ENCODE measurements around the gene DNAJB9. TPM values are rescaled to one million over a fixed set of nuclear protein-coding genes. Genes with fewer than 3 reads are reported as not detected.

Gene DNAJB9
- total RNA-seq, 4 donors from 2014 or later: 28.5 to 136 (median 56.6) TPM

GRCh38 chr7:108609643-108610042 lies 40.0 kb downstream of the DNAJB9 start:
- ATAC-seq (ENCODE audit: low FRiP score) (no peak), DNase-seq (ENCODE audit: low spot score) (no peak)
- TF ChIP-seq CTCF (IDR thresholded peaks at IDR 0.05): no peak

DNA sequence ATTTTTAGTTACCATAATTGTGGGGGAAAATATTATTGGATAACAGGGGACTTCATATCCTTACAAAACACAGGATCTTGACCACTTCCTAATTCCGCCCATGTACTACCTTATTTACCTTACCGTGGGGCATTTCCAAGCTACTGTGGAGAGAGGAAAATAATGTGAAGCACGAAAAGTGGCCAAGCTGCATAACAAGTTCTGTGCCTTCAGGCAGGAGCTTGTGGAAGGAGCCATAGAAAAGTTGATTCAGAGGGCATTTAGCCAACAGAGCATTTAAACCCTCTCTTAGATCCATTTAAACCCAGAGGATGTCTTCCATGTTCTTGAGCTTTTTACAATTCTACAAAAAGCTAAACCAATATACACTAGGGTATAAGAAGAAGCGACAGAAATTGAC lies 41.6 kb downstream of the DNAJB9 start:
- ATAC-seq (ENCODE audit: low FRiP score) (no peak), DNase-seq (ENCODE audit: low spot score) (no peak)
- no peak for TF ChIP-seq CTCF (IDR thresholded peaks at IDR 0.05)

DNA sequence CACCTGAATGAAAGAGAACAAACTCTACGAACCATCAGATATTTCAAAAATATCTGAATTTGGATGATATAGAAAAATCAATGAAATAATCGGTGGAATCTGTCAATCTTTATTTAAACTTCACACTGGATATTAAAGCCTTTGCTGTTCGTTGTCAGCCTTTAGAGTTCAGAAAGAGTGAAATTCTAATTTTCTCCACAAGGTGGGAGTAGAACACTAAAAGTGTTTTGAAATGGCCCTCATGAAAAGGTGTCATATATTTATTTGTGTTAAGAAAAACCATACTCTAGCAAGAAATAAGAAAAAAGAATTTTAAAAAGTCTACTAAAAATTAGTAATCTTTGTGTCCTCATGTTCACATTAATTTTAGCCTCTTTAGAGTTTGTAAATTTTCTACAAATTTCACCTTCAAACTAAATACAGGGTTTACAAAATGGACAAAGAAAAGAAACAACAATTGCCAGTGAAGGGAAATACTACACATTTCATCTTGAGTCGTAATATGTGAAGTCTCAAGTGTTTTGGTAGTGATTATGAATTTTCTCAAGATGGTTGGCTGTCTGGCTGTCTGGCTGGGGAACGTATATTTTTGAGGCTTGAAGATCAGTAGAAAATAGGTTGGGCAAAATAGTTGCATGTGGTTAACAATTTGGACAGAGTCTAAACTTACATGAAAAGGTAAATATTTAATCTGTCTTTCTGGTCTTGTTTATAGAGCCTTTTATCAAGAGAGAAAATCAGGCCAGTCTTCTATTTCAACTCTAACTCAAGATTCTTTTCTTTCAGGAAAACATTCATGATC lies 43.7 kb downstream of the DNAJB9 start:
- no peak for TF ChIP-seq CTCF (IDR thresholded peaks at IDR 0.05)
- ATAC-seq (ENCODE audit: low FRiP score) (no peak), DNase-seq (ENCODE audit: low spot score) (no peak)

DNA sequence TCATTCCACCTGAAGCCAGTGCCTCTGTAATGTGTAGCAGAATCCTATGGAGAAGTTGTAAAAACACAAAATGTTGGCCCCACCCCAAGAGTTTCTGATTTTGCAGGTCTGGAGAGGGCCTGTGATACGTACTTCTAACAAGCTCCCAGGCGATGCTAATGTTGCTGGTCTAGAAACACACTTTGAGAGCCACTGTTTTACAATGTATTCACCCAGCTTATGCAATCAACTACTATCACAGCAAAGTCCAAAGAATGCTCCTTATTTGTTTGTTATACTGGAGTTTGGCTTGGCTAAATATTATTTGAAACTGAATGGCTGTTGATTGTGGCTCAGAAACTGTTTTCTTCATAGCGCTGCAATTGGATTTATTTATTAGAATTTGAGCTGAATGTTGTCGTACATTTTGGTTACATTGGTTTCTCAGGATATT lies 44.3 kb downstream of the DNAJB9 start:
- no peak for TF ChIP-seq CTCF (IDR thresholded peaks at IDR 0.05)
- ATAC-seq (ENCODE audit: low FRiP score): no peak
- no peak for DNase-seq (ENCODE audit: low spot score)

DNA sequence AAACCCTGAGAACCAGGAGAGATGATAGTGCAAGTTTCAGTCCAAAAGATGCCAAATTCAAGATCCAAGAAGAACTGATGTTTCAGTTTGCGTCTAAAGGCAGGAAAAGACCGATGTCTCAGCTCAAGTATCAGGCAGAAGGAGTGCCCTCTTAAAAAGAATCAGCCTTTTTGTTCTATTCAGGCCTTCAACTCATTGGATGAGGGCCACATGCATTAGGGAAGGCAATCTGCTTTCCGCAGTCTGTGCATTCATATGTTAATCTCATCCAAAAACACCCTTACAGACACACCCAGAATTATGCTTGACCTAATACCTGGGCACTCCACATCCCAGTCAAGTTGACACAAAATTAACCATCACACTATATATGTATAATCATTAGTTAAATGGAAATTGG lies 45.2 kb downstream of the DNAJB9 start:
- ATAC-seq (ENCODE audit: low FRiP score): no peak
- no peak for TF ChIP-seq CTCF (IDR thresholded peaks at IDR 0.05)
- no peak for DNase-seq (ENCODE audit: low spot score)

GRCh38 chr7:108618056-108618455 lies 48.4 kb downstream of the DNAJB9 start:
- no peak for TF ChIP-seq CTCF (IDR thresholded peaks at IDR 0.05)
- DNase-seq (ENCODE audit: low spot score) (no peak), ATAC-seq (ENCODE audit: low FRiP score) (no peak)

GRCh38 chr7:108623220-108623619 lies 53.5 kb downstream of the DNAJB9 start:
- ATAC-seq (ENCODE audit: low FRiP score): no peak
- DNase-seq (ENCODE audit: low spot score): no peak
- TF ChIP-seq CTCF (IDR thresholded peaks at IDR 0.05): no peak

Measured in omental fat pad (tissue), 4 donors.